DND-41 (cell line): ENCODE data around the gene BMP2.

Source experiments
- EZH2 ChIP-seq: IDR thresholded peaks from 3 replicates; pipeline ENCODE4 v1.6.1; 2012; ENCODE audit warnings: borderline replicate concordance, low read depth, mild to moderate bottlenecking, moderate library complexity, low read length, inconsistent platforms; ENCODE audit not compliant: severe bottlenecking
- TF ChIP-seq, protein P1 (sequence below): IDR thresholded peaks from 2 replicates; pipeline ENCODE4 v1.5.1; 2012; ENCODE audit warnings: borderline replicate concordance, low read length, moderate library complexity, mild to moderate bottlenecking; ENCODE audit not compliant: poor library complexity, severe bottlenecking; ENCODE audit errors: extremely low read depth

- TF ChIP-seq, protein P1, sequence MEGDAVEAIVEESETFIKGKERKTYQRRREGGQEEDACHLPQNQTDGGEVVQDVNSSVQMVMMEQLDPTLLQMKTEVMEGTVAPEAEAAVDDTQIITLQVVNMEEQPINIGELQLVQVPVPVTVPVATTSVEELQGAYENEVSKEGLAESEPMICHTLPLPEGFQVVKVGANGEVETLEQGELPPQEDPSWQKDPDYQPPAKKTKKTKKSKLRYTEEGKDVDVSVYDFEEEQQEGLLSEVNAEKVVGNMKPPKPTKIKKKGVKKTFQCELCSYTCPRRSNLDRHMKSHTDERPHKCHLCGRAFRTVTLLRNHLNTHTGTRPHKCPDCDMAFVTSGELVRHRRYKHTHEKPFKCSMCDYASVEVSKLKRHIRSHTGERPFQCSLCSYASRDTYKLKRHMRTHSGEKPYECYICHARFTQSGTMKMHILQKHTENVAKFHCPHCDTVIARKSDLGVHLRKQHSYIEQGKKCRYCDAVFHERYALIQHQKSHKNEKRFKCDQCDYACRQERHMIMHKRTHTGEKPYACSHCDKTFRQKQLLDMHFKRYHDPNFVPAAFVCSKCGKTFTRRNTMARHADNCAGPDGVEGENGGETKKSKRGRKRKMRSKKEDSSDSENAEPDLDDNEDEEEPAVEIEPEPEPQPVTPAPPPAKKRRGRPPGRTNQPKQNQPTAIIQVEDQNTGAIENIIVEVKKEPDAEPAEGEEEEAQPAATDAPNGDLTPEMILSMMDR = no peak
- no peak for TF ChIP-seq EZH2
These were observed 22.7 kb upstream of the BMP2 start for GRCh38 chr20:6744805-6745204.
